ENCODE data around the gene MRPL11. TPM values are rescaled to one million over a fixed set of nuclear protein-coding genes. Genes with fewer than 3 reads are reported as not detected.

Gene MRPL11
- total RNA-seq, 4 donors from 2014 or later: 24.7 to 34.9 (median 28.9) TPM

GRCh38 chr11:66478729-66479393 lies 40.2 kb upstream of the MRPL11 start:
- Histone ChIP-seq H3K9me3 (no peaks in the 10 kb centered on the region), H3K27me3 (no peaks in the 10 kb centered on the region), H3K4me1 (peaks cover 0 to 8% (median 3%) of the 10 kb centered on the region in 4 donors), H3K4me3 (peak overlapping the region; percentile 66 to 84 (median 71)), H3K36me3 (peaks cover 0 to 7% (median 0%) of the 10 kb centered on the region in 3 donors), H3K27ac (peak overlapping the region; percentile 82 to 96 (median 90))
- peak in 2 of 3 donors; percentile 45 to 59 for DNase-seq
- TF ChIP-seq CTCF (IDR thresholded peaks at IDR 0.05) (peak; percentile 68 to 81 (median 78)), POLR2A (IDR thresholded peaks at IDR 0.05) (no peak)

GRCh38 chr11:66477263-66478201 lies 38.9 kb upstream of the MRPL11 start:
- TF ChIP-seq CTCF (IDR thresholded peaks at IDR 0.05): no peak
- no peak for DNase-seq

GRCh38 chr11:66476841-66477251 lies 38.2 kb upstream of the MRPL11 start:
- Histone ChIP-seq H3K27ac (no peak overlapping the region), H3K4me3 (no peak overlapping the region), H3K27me3 (no peaks in the 10 kb centered on the region), H3K4me1 (peaks cover 0 to 8% (median 3%) of the 10 kb centered on the region in 4 donors), H3K9me3 (no peaks in the 10 kb centered on the region), H3K36me3 (peaks cover 0 to 19% (median 0%) of the 10 kb centered on the region in 3 donors)
- no peak for DNase-seq
- TF ChIP-seq POLR2A (IDR thresholded peaks at IDR 0.05) (no peak), CTCF (IDR thresholded peaks at IDR 0.05) (no peak)

More at GRCh38 chr11:66477263-66478201, 38.9 kb upstream of the MRPL11 start:
- H3K4me1 ChIP-seq: peaks cover 0 to 8% (median 3%) of the 10 kb centered on the region in 4 donors
- no peaks in the 10 kb centered on the region for H3K9me3 ChIP-seq
- H3K27ac ChIP-seq: no peak overlapping the region
- no peaks in the 10 kb centered on the region for H3K27me3 ChIP-seq
- H3K4me3 ChIP-seq: no peak overlapping the region
- H3K36me3 ChIP-seq: peaks cover 0 to 13% (median 0%) of the 10 kb centered on the region in 3 donors

GRCh38 chr11:66476173-66476840 lies 37.7 kb upstream of the MRPL11 start:
- TF ChIP-seq CTCF (IDR thresholded peaks at IDR 0.05): no peak
- Histone ChIP-seq H3K4me3 (no peak overlapping the region), H3K27me3 (no peaks in the 10 kb centered on the region), H3K4me1 (peaks cover 0 to 8% (median 3%) of the 10 kb centered on the region in 4 donors), H3K9me3 (no peaks in the 10 kb centered on the region), H3K27ac (no peak overlapping the region), H3K36me3 (peaks cover 0 to 19% (median 0%) of the 10 kb centered on the region in 3 donors)
- no peak for DNase-seq

All from Peyer's patch (tissue), 4 donors.